GM03348 (cell line): ENCODE data around the gene ZNF354C.
A peak's percentile ranks its signal among the peaks of the same experiment; 100 is the strongest.
"Not testable (repeated sequence)": the region's sequence is repeated elsewhere in the genome, so short reads cannot be mapped to it uniquely, and the experiment has no call there.

ENCODE experiments used
- DNase-seq: peaks from one replicate; pipeline ENCODE4 v3.0.0; 2012; ENCODE audit warnings: low spot score

ZNF354C gene

DNA sequence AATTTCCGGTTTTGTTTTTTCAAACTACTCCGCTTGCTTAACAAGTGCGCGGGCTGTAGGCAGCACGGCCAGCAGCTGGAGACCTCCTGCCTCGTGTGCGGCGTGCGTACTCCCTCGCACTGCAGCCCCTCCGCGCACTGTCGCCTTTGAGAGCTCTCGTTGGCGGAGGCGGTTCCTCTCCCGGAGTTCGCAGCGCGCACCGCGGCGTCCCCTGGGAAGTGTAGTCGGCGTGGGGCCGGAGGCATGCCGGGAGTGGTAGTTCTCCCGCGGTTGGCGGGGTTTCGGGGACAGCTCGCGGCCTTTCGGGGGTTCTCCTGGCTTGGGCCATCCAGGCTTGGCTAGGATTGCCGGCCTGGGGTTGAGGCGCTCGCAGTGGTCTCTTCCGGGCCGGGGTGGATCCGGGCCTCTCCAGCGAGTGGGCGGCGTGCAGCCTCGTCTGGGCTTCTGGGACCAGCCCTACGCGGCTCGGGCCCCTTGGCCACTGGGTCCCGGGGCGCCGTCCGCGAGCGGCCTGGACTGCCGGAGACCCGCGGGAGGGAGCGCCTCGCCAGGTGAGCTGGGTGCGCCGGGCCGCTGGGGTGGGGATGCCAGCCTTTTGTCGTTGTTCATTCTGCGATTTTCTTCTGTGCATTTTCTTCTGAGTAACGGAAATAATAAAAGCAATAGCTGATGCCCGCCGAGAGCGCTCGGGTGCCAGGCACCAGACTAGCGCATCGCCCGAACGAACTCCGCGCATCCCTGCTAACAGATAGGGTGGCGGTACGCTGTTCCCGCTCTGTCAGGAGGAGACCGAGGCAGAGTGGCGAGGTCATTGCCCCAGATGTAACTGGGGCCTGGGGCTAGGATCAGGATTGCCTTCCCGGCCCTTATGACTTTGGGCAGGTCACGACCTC lies at the start of gene ZNF354C:
Gene ZNF354C, plus strand, starts transcription at position 258 of the 893 bp plus-strand sequence. CDS start 1,696 bp downstream, outside the sequence.
- DNase-seq, result peak; percentile 96

DNA sequence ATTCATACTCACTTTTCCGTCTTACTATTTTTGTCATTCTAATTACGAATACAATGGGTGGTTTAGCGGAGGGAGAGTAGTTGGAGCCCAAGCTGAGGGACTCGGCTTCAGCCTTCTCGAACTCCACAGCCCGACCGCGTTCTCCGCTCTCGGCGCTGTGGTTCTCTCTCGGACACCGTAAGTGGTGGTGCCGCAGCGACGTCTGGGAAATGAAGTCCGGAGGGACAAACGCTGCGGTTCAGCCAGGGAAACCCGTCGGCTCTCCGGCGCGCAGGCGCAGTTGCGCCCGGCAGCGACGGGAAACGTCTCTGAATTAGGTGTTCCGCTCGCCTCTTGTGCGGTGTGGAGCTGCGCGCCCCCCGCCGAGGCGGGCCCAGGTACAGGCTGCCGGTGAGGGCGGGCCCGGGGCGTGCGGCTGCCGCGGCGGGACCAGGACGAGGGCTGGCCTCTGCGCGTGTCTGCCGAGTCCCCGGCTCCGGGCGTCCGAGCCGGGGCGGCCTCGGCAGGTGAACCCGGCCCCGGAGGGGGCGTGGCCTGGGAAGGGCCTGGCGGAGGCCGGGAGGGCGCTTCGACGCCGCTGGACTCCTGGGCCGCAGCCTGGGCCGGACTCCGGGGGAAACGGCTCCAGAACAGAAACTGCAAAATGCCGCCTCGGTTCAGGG lies 36.5 kb upstream of the ZNF354C start, which contains the start of gene ZNF879:
Gene ZNF879, plus strand, starts transcription at position 277 of the 662 bp plus-strand sequence. CDS start 1,201 bp downstream, outside the sequence.
- DNase-seq, result peak; percentile 97

DNA sequence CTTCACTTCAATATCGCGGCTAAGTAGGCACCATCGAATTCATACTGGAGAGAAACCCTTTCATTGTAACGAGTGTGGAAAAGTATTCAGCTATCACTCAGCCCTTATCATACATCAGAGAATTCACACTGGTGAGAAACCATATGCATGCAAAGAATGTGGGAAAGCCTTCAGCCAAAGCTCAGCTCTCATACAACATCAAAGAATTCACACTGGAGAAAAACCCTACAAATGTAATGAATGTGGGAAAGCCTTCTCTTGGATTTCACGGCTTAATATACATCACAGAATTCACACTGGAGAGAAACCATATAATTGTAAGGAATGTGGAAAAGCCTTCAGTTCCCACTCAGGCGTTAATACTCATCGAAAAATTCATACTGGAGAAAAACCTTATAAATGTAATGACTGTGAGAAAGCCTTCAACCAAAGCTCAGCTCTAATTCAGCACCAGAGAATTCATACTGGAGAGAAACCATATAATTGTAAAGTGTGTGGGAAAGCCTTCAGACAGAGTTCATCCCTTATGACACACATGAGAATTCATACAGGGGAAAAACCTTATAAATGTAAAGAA lies 27.1 kb upstream of the ZNF354C start:
- DNase-seq, result no peak

DNA sequence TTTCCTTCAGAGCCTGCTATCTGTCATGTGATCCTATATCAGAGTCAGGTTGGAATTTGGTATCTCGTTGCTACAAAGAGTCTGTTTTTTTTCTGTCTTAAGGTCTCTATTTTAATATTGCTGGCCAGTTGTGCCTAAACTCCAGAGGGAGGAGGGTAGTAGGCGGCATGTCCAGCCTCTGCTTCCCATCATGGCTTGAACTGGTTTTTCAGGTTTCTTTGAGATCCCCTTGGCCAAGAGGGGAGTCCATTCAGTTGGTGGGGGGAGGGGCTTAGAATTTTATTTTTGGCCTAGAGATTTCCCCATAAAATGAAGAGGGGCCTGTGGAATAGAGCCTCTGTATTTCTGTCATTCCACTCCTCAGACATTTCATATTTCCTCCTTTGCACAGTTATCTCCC lies 15.4 kb upstream of the ZNF354C start:
- DNase-seq, result no peak

DNA sequence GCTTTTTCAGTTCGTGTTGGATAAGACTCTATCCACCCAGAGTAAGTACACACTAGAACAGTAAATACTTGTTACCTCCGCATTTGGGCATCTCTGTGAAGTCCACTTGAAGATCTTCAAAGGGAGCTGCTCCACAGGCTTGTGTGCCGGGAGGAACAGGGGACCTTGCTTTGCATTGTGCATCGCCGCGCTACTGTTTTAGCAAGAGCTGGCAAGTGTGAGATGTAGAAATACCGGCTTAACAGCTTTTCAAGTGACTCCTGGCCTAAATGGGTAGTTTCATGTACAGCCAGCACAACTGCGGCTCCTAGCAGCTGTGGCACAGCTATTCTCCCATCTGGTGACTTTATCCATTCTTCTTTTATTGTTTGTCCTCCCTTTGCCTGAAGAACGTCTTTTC lies 8.4 kb upstream of the ZNF354C start:
- no peak for DNase-seq

DNA sequence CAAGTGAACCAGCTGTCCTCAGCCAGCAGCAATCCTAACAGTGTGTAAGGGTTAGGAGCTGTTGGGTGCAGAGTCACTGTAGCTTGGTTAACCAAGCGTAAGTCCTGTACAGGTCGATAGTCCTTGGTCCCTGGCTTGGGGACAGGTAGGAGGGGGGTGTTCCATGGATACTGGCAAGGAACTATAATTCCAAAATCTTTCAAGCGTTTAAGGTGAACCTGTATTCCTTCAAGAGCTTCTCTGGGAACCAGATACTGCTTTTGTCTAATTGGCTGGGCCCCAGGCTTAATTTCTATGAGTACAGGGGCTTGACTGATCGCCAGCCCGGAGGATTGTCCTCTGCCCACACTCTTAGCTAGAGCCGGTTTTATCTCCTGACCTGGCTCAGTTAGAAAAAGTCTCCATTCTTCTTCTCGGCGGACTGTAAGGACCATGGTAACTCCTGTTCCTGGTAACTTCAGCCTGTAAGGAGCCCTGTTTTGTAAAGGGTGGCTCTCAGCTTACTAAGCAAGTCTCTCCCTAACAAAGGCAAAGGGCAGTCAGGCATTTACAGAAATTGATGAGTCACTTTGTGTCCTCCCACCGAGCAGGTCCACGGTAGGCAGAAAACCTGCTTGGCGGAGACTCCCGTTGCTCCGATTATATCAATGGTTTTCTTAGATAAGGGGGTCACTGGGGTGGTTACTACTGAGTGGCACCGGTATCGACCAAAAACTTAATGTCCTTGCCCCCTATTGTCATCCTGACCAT lies 6.0 kb upstream of the ZNF354C start:
- no peak for DNase-seq

DNA sequence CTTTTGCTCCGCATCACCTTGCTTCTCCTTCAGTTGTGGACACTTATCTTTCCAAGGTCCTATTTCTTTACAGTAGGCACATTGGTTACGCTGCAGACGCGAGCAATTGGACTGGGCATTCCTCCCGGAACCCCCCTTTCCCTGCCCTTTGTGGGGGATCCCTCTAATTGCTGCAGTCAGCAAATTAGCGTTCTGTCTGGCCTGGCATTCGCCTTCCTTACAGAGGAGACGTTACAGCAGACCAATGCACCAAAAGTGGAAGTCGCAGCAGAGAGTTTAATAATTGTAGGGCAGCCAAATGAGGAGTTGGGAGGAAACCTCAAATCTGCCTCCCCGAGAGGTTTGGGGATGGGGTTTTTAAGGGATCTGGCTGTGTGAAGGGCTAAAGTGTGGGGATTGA lies 5.3 kb upstream of the ZNF354C start:
- DNase-seq, result no peak

DNA sequence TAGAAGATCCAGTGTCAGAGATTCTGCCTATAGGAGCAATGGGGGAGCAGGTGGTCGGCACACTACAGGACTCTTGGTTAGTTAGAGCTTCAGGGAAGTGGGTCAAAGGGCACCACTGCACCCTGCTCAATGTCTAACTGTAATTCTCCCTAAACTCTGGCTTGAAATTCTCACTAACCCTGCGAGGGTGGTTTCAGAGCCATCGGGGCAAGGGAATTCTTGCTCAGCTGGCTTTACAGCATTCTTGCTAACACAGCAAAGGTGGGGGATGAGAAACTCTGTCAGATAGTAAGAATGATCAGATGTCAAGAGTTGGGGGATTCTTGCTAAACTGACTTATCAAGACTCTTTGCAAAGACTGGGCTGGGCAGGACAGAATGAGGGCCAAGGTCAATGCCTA lies 4.7 kb upstream of the ZNF354C start:
- no peak for DNase-seq

DNA sequence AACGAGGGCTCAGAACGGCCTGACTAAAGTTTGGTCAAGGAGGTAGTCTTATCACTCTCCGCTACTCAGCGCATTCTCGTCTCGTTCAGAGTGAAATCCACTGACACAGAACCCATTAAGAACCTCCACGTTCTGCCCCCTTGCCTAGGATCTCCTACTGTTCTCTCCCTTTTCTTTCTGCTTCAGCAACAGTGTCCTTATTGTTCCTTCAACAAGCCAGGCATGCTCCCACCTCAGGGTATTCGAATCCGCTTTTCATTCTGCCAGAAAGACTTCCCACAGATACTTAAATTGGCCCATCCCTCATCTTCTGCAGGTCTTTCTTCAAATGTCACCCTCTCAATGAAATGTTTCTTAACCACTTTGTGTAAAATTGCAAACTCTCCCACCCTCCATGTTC lies 4.3 kb upstream of the ZNF354C start:
- DNase-seq, result no peak

DNA sequence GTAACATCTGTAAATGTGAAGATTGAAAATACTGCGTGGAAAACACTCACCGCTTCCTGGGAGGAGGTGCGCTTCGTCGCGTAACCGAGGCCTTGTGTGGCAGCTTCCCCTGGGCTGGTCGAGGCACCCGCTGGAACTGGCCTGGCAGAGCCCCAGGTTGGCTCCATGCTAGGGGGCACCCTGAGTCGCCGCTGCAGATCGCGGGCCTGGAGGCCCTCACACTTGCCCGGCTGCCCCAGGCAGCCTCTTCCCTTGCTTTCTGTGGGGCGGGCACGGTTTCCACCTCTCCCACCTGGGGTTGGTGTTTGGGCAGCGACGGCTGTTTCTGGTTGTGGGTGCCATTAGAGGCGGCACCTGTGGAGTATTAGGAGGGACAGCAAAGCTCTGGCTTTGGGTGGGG lies 852 bp downstream of the ZNF354C start:
- DNase-seq, result no peak

DNA sequence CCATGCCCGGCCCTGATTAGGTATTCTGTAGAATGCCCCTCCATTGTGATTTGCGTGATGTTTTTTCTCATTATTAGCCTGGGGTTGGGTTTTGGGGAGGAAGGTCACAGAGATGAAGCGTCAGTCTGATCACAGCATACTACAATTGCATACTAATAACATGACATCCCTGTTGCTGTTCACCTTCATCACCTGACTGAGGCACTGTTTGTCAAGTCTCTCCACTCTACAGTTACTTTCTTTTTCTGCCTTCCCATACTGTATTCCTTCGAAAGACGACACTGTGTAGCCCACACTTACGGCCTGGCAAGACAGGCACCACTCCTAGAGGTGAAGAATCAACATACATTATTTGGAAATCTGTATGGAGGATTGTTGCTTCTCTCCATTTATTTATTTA lies 5.5 kb downstream of the ZNF354C start:
- no peak for DNase-seq

DNA sequence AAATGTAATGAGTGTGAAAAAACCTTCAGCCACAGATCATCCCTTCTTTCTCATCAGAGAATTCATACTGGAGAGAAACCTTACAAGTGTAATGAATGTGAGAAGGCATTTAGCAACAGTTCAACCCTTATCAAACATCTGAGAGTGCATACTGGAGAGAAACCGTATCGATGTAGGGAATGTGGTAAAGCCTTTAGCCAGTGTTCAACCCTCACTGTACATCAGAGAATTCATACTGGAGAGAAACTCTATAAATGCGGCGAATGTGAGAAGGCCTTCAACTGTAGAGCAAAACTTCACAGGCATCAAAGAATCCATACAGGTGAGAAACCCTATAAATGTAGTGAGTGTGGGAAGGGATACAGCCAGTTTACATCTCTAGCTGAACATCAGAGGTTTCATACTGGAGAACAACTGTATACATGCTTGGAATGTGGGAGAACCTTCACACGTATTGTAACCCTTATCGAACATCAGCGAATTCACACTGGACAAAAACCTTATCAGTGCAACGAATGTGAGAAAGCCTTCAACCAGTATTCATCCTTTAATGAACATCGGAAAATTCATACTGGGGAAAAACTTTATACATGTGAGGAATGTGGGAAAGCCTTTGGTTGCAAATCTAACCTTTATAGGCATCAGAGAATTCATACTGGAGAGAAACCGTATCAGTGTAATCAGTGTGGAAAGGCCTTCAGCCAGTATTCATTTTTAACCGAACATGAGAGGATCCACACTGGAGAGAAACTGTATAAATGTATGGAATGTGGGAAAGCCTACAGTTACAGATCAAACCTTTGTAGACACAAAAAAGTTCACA lies 19.2 kb downstream of the ZNF354C start:
- no peak for DNase-seq

DNA sequence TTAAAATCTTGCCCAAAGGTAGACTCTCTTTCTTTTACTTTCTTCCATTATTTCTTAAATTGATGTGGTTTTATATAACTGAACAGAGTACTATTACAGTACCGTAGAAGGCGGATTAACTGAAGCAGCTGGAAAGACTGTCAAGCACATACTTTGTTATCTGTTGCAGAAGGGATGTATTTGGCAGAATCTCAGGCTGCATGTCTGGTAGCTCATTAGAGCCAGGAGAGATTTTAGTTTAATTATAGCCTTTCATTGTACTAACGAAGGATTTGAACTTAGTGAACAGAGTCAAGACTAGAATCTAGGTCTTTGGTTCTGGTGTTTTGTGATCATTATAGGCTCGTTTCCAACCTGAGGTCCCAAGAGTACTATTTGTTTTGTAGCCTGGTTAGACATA lies 20.6 kb downstream of the ZNF354C start:
- no peak for DNase-seq

DNA sequence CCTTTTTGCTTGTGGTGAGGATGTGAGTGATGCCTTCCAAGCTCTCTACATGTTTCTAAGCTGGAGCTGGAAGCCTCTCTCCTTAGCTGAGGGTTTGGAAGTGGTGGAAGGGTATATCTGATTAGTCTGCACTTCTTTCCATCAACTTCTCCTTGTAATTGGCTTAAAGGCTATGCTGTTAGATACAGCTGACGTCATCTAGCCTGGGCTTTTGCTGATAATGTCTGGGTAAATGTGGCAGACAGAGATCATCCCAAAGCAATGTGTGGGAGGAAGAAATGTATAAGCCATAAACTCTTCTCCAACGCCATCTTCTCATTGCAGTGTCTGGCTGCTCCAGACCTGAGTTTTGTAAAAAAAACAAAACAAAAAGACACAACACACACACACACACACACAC lies 29.3 kb downstream of the ZNF354C start:
- DNase-seq, result no peak

DNA sequence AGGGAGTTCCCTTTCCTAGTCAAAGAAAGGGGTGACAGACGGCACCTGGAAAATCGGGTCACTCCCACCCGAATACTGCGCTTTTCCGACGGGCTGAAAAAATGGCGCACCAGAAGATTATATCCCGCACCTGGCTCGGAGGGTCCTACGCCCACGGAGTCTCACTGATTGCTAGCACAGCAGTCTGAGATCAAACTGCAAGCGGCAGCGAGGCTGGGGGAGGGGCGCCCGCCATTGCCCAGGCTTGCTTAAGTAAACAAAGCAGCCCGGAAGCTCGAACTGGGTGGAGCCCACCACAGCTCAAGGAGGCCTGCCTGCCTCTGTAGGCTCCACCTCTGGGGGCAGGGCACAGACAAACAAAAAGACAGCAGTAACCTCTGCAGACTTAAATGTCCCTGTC lies 41.1 kb downstream of the ZNF354C start:
- DNase-seq, result not testable (repeated sequence)

DNA sequence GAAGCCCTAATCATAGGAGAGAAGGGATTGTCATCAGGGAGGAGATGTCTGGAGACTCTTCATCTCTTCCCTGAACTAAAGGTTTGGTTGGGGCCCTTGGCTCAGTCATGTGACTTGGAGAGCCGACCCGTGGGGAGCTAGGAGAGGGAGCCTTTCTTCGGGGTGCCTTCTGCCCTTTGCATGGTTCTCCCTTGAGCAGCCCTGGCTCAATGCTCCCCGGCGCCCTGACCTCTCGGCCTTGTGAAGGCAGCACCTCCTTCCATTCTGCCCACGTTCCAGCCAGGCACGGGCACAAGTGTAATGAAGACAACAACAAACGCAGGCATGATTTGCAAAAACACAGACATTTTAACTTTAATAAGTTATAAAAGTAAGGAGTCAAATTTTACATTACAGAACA lies 50.4 kb downstream of the ZNF354C start:
- no peak for DNase-seq

DNA sequence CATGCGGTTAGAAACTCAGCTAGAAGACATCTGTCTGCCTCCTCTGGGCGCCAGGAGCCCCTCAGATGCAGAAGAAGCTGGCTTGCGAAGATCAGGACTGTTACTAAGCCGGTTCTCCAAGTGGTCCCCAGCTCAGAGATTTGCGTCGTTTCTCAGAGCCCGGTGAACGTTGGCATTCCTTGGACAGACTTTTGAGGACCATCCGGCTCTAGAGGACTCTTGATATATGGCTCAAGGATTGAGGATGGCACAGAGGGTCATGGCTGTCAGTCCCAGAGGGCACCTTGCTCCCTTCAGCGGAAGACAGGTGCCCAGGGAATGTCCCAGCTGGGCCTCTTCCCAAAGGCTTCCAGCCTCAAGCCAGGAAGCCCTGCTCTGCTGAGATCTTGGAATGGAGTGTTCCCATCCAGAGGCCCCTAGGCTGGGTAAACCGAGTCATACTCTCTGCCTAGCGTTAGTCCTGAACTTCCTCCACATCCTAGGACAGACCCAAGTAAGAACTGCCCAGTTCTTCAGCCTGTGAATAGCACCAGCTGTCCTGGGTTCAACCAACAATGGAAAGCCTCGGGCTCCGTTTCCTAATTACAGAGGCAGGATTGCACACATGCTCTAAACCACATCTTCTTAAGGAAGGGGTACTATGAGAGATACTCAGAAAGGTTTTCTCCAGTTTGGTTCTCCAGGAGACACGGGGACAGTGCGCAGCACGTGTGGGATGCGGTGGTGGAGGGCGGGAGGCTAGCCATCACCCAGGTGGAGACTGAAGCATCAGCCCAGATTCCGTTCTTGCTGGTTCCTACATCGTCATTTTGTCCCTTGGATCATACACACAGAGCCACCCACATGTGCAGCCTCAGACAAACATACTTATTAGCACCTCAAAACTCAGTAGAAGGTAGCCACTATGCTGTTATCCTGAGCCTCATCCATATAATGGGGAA lies 51.4 kb downstream of the ZNF354C start:
- DNase-seq, result no peak

DNA sequence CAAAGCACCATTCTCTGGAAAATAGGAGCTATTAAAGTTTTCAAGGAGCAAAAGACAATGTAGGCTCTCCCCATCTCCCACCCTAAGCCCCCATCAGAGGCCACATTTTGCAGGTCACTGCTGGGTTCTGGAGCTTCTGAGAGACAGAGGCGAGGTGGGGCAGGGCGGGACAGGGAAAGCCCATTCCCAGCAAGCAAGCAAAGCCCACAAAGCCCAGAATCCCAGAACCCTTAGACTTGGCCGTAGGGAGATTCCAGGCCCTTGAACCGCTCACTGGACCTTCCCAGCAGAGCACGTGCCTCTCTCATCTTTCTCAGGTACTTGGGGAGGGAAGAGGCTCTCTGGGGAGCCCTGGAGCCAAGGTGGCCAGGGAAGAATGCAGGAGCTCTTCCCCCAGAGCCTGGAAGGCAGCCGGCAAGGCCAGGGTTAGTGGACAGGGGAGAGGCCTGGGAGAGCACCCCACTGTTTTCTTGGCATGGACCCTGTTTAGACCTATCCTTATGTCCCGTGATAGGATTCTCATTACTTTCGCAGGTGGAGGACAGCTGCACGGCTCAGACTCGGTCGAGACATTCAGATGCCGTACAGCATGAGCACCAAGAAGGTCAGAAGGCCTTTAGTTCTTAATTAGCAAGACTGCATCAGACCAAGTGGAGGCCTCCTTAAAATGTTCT lies 52.4 kb downstream of the ZNF354C start:
- no peak for DNase-seq

DNA sequence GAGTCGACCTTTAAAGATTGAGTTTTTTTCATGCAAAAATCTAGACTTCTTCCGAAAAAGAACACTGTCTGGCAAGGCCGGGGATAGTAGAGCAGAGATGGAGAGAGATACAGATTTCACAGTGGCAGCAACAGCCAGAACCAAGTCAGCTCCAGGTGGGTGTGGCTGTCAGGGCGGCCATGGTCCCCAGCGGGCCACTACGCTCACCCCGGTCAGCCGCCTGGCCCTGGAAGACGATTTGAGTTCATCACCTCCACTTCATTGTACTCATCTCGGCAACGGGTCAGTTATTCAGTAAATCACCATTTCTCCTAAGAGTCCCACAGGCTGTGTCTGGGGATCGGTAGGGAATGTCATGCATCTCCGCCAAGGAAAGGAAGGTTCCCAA lies 53.0 kb downstream of the ZNF354C start:
- no peak for DNase-seq
